ENCODE measurements around the gene CYLD. TPM values are rescaled to one million over a fixed set of nuclear protein-coding genes. Genes with fewer than 3 reads are reported as not detected.

CYLD gene
- total and polyA plus RNA-seq, 2 of the 4 experiments (the other 2 are of a cell fraction): 16.2 to 37.3 TPM

DNA sequence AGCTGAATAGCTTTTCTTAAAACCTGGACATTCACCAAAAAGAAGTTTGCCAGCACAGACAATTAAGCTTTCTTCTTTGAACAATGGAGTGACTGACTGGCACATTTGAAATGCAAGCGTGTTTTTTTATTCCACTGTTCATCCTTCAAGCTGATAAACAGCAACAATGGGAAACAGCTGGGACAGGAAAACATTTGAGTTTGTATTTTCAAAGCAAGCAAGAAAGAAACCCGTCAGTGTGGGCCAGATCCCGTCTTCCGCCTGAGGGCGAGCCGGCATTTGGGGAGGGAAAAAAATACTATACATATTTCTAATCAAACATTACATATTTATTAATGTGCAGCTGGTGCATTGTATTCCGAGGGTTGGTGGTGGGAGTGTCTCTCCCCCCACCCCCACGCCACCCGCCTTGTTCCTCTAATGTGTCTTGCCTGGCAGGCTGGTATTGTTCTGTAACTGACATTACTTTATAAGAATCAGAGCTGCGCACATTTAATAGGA lies 94.3 kb downstream of the CYLD start:
- H3K27me3 ChIP-seq (ENCODE audit: control insufficient read depth, insufficient read depth, low read length): peaks cover 19% of the 10 kb centered on the region
- H3K4me2 ChIP-seq (ENCODE audit: low read depth, low read length): no peak overlapping the region
- no peak overlapping the region for H2AFZ ChIP-seq (replicated peaks; ENCODE audit: low read length, poor library complexity)
- no peak overlapping the region for H3K4ac ChIP-seq (ENCODE audit: low read depth, low read length)
- no peak overlapping the region for H3K14ac ChIP-seq (replicated peaks; ENCODE audit: low read depth, low read length)
- H3K27ac ChIP-seq (ENCODE audit: insufficient read depth, low read length): no peak overlapping the region
- no peak overlapping the region for H4K8ac ChIP-seq (ENCODE audit: low read depth in 2 of 2, low read length in 2 of 2)
- POLR2A ChIA-PET (ENCODE audit: unreplicated experiment): no interaction called here
- H2BK120ac ChIP-seq (ENCODE audit: low read depth, low read length): no peak overlapping the region
- H2AK9ac ChIP-seq (replicated peaks; ENCODE audit: low read depth, low read length, poor library complexity): no peak overlapping the region
- H4K5ac ChIP-seq (ENCODE audit: low read depth, low read length): no peak overlapping the region
- no peaks in the 10 kb centered on the region; the same call in 1 of the 2 replicates for H3K9me3 ChIP-seq (ENCODE audit: control insufficient read depth, insufficient read depth, low read length)
- in situ Hi-C loops (cut with MboI; ENCODE audit: low sequenced_read_pairs): no loop called here
- no peaks in the 10 kb centered on the region for H3K36me3 ChIP-seq (ENCODE audit: control insufficient read depth, insufficient read depth, low read length)
- H2BK15ac ChIP-seq (ENCODE audit: low read depth, low read length): no peak overlapping the region
- ATAC-seq (ENCODE audit: low read depth) (no peak), DNase-seq (no peak)
- H4K20me1 ChIP-seq (ENCODE audit: insufficient read depth, low read length): no peaks in the 10 kb centered on the region
- no peak overlapping the region for H3K9ac ChIP-seq (ENCODE audit: low read depth, low read length)
- H4K91ac ChIP-seq (ENCODE audit: insufficient read depth, low read depth, low read length): no peak overlapping the region
- no peak overlapping the region for H3K23ac ChIP-seq (ENCODE audit: low read depth, low read length)
- WGBS, 2 experiments (ENCODE audit: extremely low coverage in 2 of 2, insufficient read length in 1 of 2): no CpG with 5 or more reads among the region's 10 CpGs
- TF ChIP-seq POLR2A (IDR thresholded peaks at IDR 0.05; ENCODE audit: low read depth, low read length): no peak
- TF ChIP-seq RAD21 (IDR thresholded peaks at IDR 0.05; ENCODE audit: low read length): no peak
- no peak for TF ChIP-seq CTCF (conservative IDR thresholded peaks at IDR 0.05; ENCODE audit: low read depth, low read length)
- TF ChIP-seq RCOR1 (IDR thresholded peaks at IDR 0.05; ENCODE audit: insufficient replicate concordance, low read length): no peak
- TF ChIP-seq USF2 (IDR thresholded peaks at IDR 0.05; ENCODE audit: low read depth, low read length): no peak
- no peak for TF ChIP-seq CHD1 (IDR thresholded peaks at IDR 0.05; ENCODE audit: low read depth, low read length)
- TF ChIP-seq NFE2L2 (IDR thresholded peaks at IDR 0.05; ENCODE audit: low read depth, low read length): no peak
- no peak for TF ChIP-seq MAZ (IDR thresholded peaks at IDR 0.05; ENCODE audit: borderline replicate concordance, low read depth, low read length)
- no peak for TF ChIP-seq MXI1 (IDR thresholded peaks at IDR 0.05; ENCODE audit: borderline replicate concordance, low read depth, low read length)
- TF ChIP-seq CEBPB (IDR thresholded peaks at IDR 0.05; ENCODE audit: low read depth, low read length): no peak
- no peak for TF ChIP-seq ELK1 (IDR thresholded peaks at IDR 0.05; ENCODE audit: borderline replicate concordance, low read depth, low read length)
- H3K56ac ChIP-seq (ENCODE audit: extremely low read depth, insufficient read depth, low read length): no peak overlapping the region
- no peak overlapping the region for H3K4me3 ChIP-seq (ENCODE audit: insufficient read depth, low read depth, low read length)
- no TSS peak for BruUV-seq (replicated peaks)
- CTCF ChIA-PET: interaction anchor here (0.6 kb wide), 1 partner anchor 33 kb away, joined by 3 read pairs; no protein-coding TSS in a partner anchor
- no peak overlapping the region for H2AK5ac ChIP-seq (ENCODE audit: low read depth, low read length)
- dilution Hi-C loops (cut with HindIII; ENCODE audit: low sequenced_read_pairs, unreplicated experiment): no loop called here
- no peak overlapping the region for H3K18ac ChIP-seq (ENCODE audit: low read depth, low read length)
- no peak overlapping the region for H2BK5ac ChIP-seq (ENCODE audit: low read depth, low read length, poor library complexity, severe bottlenecking)
- no peaks in the 10 kb centered on the region for H3K9me1 ChIP-seq (ENCODE audit: insufficient read depth, low read length)
- H2BK20ac ChIP-seq (ENCODE audit: low read depth, low read length): no peak overlapping the region
- intact Hi-C loops (cut with micrococcal nuclease): no loop called here
- no peaks in the 10 kb centered on the region; the same call in 1 of the 2 replicates for H3K4me1 ChIP-seq (ENCODE audit: control insufficient read depth, insufficient read depth, low read length)
- no peaks in the 10 kb centered on the region for H3K79me1 ChIP-seq (ENCODE audit: low read depth in 1 of 2, low read length in 2 of 2)

All from IMR-90 (cell line).